H9 (cell line): ENCODE measurements around the gene AMOT. TPM values are rescaled to one million over a fixed set of nuclear protein-coding genes. Genes with fewer than 3 reads are reported as not detected.

ENCODE experiments used
- DNase-seq: peaks from one replicate; pipeline ENCODE4 v3.0.0-alpha.2; 2017
- H2AFZ ChIP-seq: one replicate; pipeline ENCODE4 v1.6.1; 2013; ENCODE audit warnings: mild to moderate bottlenecking, low read length, control low read depth, moderate library complexity
- H2AK5ac ChIP-seq: 2 replicates; pipeline ENCODE4 v1.6.1; 2013; ENCODE audit warnings: low read length, control low read depth, mixed read lengths; ENCODE audit not compliant: insufficient read length
- H2BK120ac ChIP-seq: one replicate; pipeline ENCODE4 v1.6.1; 2013; ENCODE audit warnings: low read depth, mild to moderate bottlenecking, low read length, control low read depth, inconsistent platforms; ENCODE audit not compliant: poor library complexity, severe bottlenecking
- H2BK12ac ChIP-seq: 2 replicates; pipeline ENCODE4 v1.6.1; 2013; ENCODE audit warnings: low read length, control low read depth, mixed read lengths, low read depth; ENCODE audit not compliant: insufficient read length
- H2BK15ac ChIP-seq: 2 replicates; pipeline ENCODE4 v1.6.1; 2013; ENCODE audit warnings: low read depth, low read length, control low read depth
- H2BK20ac ChIP-seq: one replicate; pipeline ENCODE4 v1.6.1; 2013; ENCODE audit warnings: low read depth, mild to moderate bottlenecking, low read length, control low read depth, inconsistent platforms; ENCODE audit not compliant: poor library complexity, severe bottlenecking
- H2BK5ac ChIP-seq: 2 replicates; pipeline ENCODE4 v1.6.1; 2013; ENCODE audit warnings: low read length, control low read depth, mixed read lengths; ENCODE audit not compliant: insufficient read length
- H3K14ac ChIP-seq: 2 replicates; pipeline ENCODE4 v1.6.1; 2013; ENCODE audit warnings: low read length, control low read depth; ENCODE audit not compliant: insufficient read depth
- H3K18ac ChIP-seq: 2 replicates; pipeline ENCODE4 v1.6.1; 2013; ENCODE audit warnings: low read depth, mild to moderate bottlenecking, mixed read lengths, low read length, control low read depth; ENCODE audit not compliant: insufficient read length
- H3K23ac ChIP-seq: 2 replicates; pipeline ENCODE4 v1.6.1; 2013; ENCODE audit warnings: low read length, control low read depth, mixed read lengths, low read depth; ENCODE audit not compliant: insufficient read length
- H3K23me2 ChIP-seq: 2 replicates; pipeline ENCODE4 v1.6.1; 2013; ENCODE audit warnings: low read depth, mild to moderate bottlenecking, mixed read lengths, low read length, control low read depth; ENCODE audit not compliant: insufficient read length, poor library complexity, severe bottlenecking
- H3K27ac ChIP-seq: 2 replicates; pipeline ENCODE4 v1.5.1; 2013; ENCODE audit warnings: low read length, control low read depth, mixed read lengths, low read depth; ENCODE audit not compliant: insufficient read length
- H3K27me3 ChIP-seq: 2 replicates; pipeline ENCODE4 v1.6.1; 2013; ENCODE audit warnings: low read length, control low read depth, inconsistent platforms; ENCODE audit not compliant: insufficient read depth
- H3K4ac ChIP-seq: 2 replicates; pipeline ENCODE4 v1.6.1; 2013; ENCODE audit warnings: low read depth, mild to moderate bottlenecking, control low read depth, inconsistent platforms, low read length, moderate library complexity
- H3K4me1 ChIP-seq: 2 replicates; pipeline ENCODE4 v1.6.1; 2013; ENCODE audit warnings: low read length, control low read depth, inconsistent platforms; ENCODE audit not compliant: insufficient read depth
- H3K4me2 ChIP-seq: 2 replicates; pipeline ENCODE4 v1.6.1; 2013; ENCODE audit warnings: low read length, control low read depth, mixed read lengths; ENCODE audit not compliant: insufficient read length, insufficient read depth
- H3K56ac ChIP-seq: 2 replicates; pipeline ENCODE4 v1.6.1; 2013; ENCODE audit warnings: low read depth, mild to moderate bottlenecking, mixed read lengths, low read length, control low read depth; ENCODE audit not compliant: insufficient read length
- H3K79me1 ChIP-seq: 2 replicates; pipeline ENCODE4 v1.6.1; 2013; ENCODE audit warnings: low read depth, mild to moderate bottlenecking, moderate library complexity, low read length, control low read depth, inconsistent platforms; ENCODE audit not compliant: insufficient read depth, poor library complexity, severe bottlenecking
- H3K79me2 ChIP-seq: 2 replicates; pipeline ENCODE4 v1.6.1; 2013; ENCODE audit warnings: low read length, control low read depth, inconsistent platforms; ENCODE audit not compliant: insufficient read depth
- H3K9ac ChIP-seq: 2 replicates; pipeline ENCODE4 v1.6.1; 2013; ENCODE audit warnings: low read length, control low read depth, mixed read lengths; ENCODE audit not compliant: insufficient read length; ENCODE audit errors: extremely low read depth
- H3K9me3 ChIP-seq: one replicate; pipeline ENCODE4 v1.6.1; 2013; ENCODE audit warnings: low read depth, low read length, inconsistent platforms; ENCODE audit not compliant: control insufficient read depth
- H3T11ph ChIP-seq: one replicate; pipeline ENCODE4 v1.6.1; 2013; ENCODE audit warnings: mild to moderate bottlenecking, low read length, control low read depth, inconsistent platforms
- H4K20me1 ChIP-seq: one replicate; pipeline ENCODE4 v1.6.1; 2013; ENCODE audit not compliant: control insufficient read depth, insufficient read length, insufficient read depth
- H4K5ac ChIP-seq: 2 replicates; pipeline ENCODE4 v1.6.1; 2013; ENCODE audit warnings: low read depth, mild to moderate bottlenecking, mixed read lengths, low read length, control low read depth; ENCODE audit not compliant: insufficient read length
- H4K8ac ChIP-seq: replicated peaks from 2 replicates; pipeline ENCODE4 v1.6.1; 2013; ENCODE audit warnings: low read length, control low read depth, mixed read lengths, low read depth; ENCODE audit not compliant: insufficient read length
- H4K91ac ChIP-seq: 2 replicates; pipeline ENCODE4 v1.6.1; 2013; ENCODE audit warnings: low read depth, mild to moderate bottlenecking, moderate library complexity, mixed read lengths, low read length, control low read depth; ENCODE audit not compliant: insufficient read length
- H3K27ac Mint-ChIP-seq, 3 experiments: 2 replicates in 2 of 3; 3 replicates in 1 of 3; pipeline ENCODE4 v1.8.0; 2020 to 2021; ENCODE audit warnings: mixed read lengths in 3 of 3, mild to moderate bottlenecking in 1 of 3, moderate library complexity in 1 of 3
- H3K27me3 Mint-ChIP-seq: 2 replicates; pipeline ENCODE4 v1.8.0; 2021; ENCODE audit warnings: low read depth, mild to moderate bottlenecking, moderate library complexity, mixed read lengths
- H3K36me3 Mint-ChIP-seq, 3 experiments: 2 replicates in 2 of 3; 3 replicates in 1 of 3; pipeline ENCODE4 v1.8.0; 2020 to 2021; ENCODE audit warnings: low read depth in 3 of 3, mixed read lengths in 3 of 3; ENCODE audit not compliant: insufficient read depth in 1 of 3
- H3K4me1 Mint-ChIP-seq, 2 experiments: 2 replicates each; pipeline ENCODE4 v1.8.0; 2020; ENCODE audit warnings: mixed read lengths in 2 of 2
- H3K4me3 Mint-ChIP-seq, 2 experiments: 2 replicates in 1 of 2; 3 replicates in 1 of 2; pipeline ENCODE4 v1.8.0; 2020 to 2021; ENCODE audit warnings: mild to moderate bottlenecking in 2 of 2, mixed read lengths in 2 of 2, moderate library complexity in 1 of 2
- H3K9me3 Mint-ChIP-seq, 2 experiments: 2 replicates in 1 of 2; 3 replicates in 1 of 2; pipeline ENCODE4 v1.8.0; 2020; ENCODE audit warnings: mild to moderate bottlenecking in 2 of 2, mixed read lengths in 2 of 2, moderate library complexity in 1 of 2
- CTCF ChIP-seq: fragments of 200-600 bp; sonication (generic); conservative IDR thresholded peaks from 3 replicates; pipeline ENCODE4 v1.8.0; 2021; ENCODE audit warnings: antibody characterized with exemption, mild to moderate bottlenecking
- WGBS: extraction: QIAGEN DNeasy Blood & Tissue Kit; methylation state at CpG from one replicate; pipeline ENCODE4 v1.1.7; 2013; ENCODE audit warnings: missing lambda C conversion rate, low lambda C conversion rate, mixed read lengths; ENCODE audit not compliant: insufficient read length; ENCODE audit errors: extremely low coverage; 5-methylcytosine and 5-hydroxymethylcytosine counted together
- total RNA-seq: library from RNA; stranded (reverse); gene quantifications from 2 replicates; pipeline ENCODE4 v1.2.1, GENCODE V29; 2021

Gene AMOT
- total RNA-seq, 1 experiment from 2014 or later, result 17.6 TPM

GRCh38 chrX:112769034-112769433 lies 71.6 kb downstream of the AMOT start:
- Histone ChIP-seq H3K4me2 (no peak overlapping the region), H4K20me1 (no peaks in the 10 kb centered on the region), H4K5ac (no peak overlapping the region), H3K4me1 (no peaks in the 10 kb centered on the region), H3K79me1 (no peaks in the 10 kb centered on the region), H2AK5ac (no peak overlapping the region), H2AFZ (no peak overlapping the region), H3K9me3 (no peaks in the 10 kb centered on the region), H3K56ac (no peak overlapping the region), H3T11ph (no peak overlapping the region), H3K4ac (no peak overlapping the region), H3K23me2 (peaks cover 3% of the 10 kb centered on the region), H3K9ac (no peak overlapping the region), H4K91ac (no peak overlapping the region), H3K27ac (no peak overlapping the region), H4K8ac (no peak overlapping the region), H3K14ac (no peak overlapping the region), H3K27me3 (no peaks in the 10 kb centered on the region), H2BK15ac (no peak overlapping the region), H2BK12ac (no peak overlapping the region), H3K18ac (no peak overlapping the region), H2BK5ac (no peak overlapping the region), H2BK20ac (no peak overlapping the region), H3K23ac (no peak overlapping the region), H3K79me2 (no peaks in the 10 kb centered on the region), H2BK120ac (no peak overlapping the region)
- Mint-ChIP-seq H3K9me3 (no peaks in the 10 kb centered on the region), H3K4me1 (no peaks in the 10 kb centered on the region), H3K36me3 (no peaks in the 10 kb centered on the region), H3K27me3 (no peaks in the 10 kb centered on the region), H3K27ac (no peak overlapping the region), H3K4me3 (no peak overlapping the region)
- TF ChIP-seq CTCF, result no peak
- WGBS, result no CpG with 5 or more reads among the region's 3 CpGs
- no peak for DNase-seq
